EH (cell line): ENCODE results near the gene HYKK.
"Not testable (repeated sequence)": the region's sequence is repeated elsewhere in the genome, so short reads cannot be mapped to it uniquely, and the experiment has no call there.

Experiments used
- DNase-seq: peaks from one replicate; pipeline ENCODE4 v3.0.0-alpha.2; 2015; ENCODE audit warnings: low read depth

The HYKK gene

GRCh38 chr15:78506971-78507830, at the start of gene HYKK:
TSS of gene HYKK (plus strand) at chr15:78507577. CDS start at chr15:78513089, 5,512 bp downstream.
- peak; percentile 99 for DNase-seq

- no peak for DNase-seq
These were observed 46.6 kb upstream of the HYKK start for GRCh38 chr15:78460737-78461136.

GRCh38 chr15:78461171-78461888, 46.0 kb upstream of the HYKK start:
- DNase-seq: no peak

GRCh38 chr15:78469031-78469430, 38.3 kb upstream of the HYKK start:
- no peak for DNase-seq

GRCh38 chr15:78477295-78477694, 30.1 kb upstream of the HYKK start:
- no peak for DNase-seq

- DNase-seq: no peak
These were observed 27.7 kb upstream of the HYKK start for GRCh38 chr15:78479650-78480049.

GRCh38 chr15:78481917-78482316, 25.5 kb upstream of the HYKK start:
- no peak for DNase-seq

- peak; percentile 50 for DNase-seq
These were observed 14.5 kb upstream of the HYKK start for GRCh38 chr15:78492872-78493271.

- no peak for DNase-seq
These were observed 5.5 kb upstream of the HYKK start for GRCh38 chr15:78501857-78502256.

GRCh38 chr15:78502641-78503040, 4.7 kb upstream of the HYKK start:
- no peak for DNase-seq

- DNase-seq: no peak
These were observed 419 bp downstream of the HYKK start for GRCh38 chr15:78507831-78508160.

GRCh38 chr15:78508272-78508671, 895 bp downstream of the HYKK start:
- DNase-seq: no peak

GRCh38 chr15:78509726-78510312, 2.4 kb downstream of the HYKK start:
- DNase-seq: no peak

GRCh38 chr15:78520035-78520434, 12.7 kb downstream of the HYKK start:
- not testable (repeated sequence) for DNase-seq

GRCh38 chr15:78524230-78524629, 16.9 kb downstream of the HYKK start:
- no peak for DNase-seq

GRCh38 chr15:78527325-78527724, 19.9 kb downstream of the HYKK start:
- DNase-seq: no peak

GRCh38 chr15:78533331-78533730, 26.0 kb downstream of the HYKK start:
- no peak for DNase-seq

- DNase-seq: peak; percentile 7
These were observed 28.8 kb downstream of the HYKK start for GRCh38 chr15:78536134-78536533.

GRCh38 chr15:78537266-78537905, 30.0 kb downstream of the HYKK start:
- DNase-seq: no peak

- DNase-seq: no peak
These were observed 31.0 kb downstream of the HYKK start for GRCh38 chr15:78538358-78538757.

- DNase-seq: not testable (repeated sequence)
These were observed 32.2 kb downstream of the HYKK start for GRCh38 chr15:78539464-78540140.
